ENCODE data around the gene KLC1.

Gene KLC1

DNA sequence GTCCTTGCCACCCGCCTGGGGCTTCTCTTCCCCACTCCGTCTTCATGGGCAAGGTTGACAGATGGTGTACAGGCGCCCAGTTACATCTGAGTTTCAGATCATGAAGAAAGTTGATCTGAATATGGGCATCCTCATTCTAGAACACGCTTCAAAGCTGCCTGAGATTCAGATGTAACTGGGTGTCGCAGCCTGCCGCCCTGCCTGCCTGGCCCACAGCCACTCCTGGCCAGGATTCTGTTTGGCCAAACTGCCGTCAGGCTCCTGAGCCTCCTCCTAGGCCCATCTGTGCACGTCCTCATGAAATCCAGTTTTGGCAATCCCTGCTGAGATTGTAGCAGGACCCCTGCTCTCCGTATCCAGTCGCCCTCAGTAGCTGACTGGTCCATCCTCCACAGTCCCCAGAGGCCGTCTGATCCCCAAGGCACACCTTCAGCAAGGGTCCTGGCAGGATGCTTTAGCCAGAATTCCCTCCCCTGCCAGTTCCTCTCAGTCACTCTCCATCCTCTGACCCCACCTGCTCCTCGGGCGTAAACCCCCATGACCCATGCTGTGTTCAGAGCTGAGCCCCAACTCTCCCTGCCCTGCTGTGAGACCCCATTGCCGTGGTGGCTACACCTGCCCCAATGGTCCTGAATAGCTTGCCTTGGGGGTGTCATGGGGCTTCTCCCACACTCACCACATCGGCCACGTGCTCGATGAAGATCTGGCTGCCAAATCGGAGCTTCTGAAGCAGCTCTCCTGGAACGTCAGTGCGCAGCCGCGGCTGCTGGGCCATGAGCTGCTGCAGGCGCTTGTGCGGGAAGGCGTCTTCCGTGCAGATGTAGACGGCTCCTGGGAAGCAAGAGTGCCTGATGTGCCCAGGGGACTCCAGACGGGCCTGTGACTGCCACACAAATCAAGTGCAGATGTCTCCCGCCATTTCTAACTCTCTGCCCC, 73.8 kb downstream of the KLC1 start:
- H3K4me3 ChIP-seq (replicated peaks; ENCODE audit: low read depth, low read length) = no peak overlapping the region

DNA sequence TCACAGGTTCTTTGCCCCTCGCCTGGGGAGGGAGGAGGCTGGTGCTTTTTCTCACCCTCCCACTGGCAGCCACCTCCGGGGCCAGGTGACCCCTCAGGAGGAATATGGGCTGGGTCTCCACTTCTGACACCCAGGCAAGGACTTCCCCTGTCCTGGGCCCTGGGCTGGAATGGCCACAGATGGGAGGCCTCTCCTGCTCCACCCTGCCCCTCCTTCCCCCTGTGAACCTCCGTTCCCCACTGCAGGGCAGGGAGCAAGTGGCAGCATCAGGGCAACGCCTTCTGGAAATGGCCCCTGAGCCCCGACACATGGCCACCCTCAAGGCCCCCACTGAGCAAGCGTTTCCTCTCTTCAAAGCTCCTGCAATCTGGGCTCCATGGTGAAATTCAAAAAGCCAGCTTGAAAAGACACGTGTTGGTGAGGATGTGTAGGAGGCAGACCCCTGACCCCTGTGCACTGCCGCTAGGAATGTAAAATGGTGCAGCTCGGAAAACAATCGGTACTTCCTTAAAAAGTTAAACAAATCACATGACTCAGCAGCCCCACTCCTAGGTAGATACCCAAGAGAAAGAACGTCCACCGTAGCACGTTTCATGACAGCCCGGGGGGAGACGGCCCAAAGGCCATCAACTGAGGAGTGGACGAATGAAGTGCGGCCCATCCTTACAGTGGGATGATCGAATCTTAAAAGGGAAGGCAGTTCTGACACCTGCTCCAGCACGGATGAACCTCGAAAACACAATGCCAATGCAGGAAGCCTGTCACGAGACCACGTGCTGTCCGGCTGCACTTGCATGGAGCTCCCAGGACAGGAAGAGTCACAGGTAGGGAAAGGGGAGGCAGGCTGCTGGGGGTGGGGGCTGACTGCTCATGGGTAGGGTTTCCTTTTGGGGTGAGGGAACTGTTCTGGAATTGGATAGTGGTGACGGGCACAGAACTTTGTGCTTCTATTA, 74.7 kb downstream of the KLC1 start:
- DNase-seq (ENCODE audit: extremely low read depth, low read depth) = no peak
- no peak overlapping the region for H3K4me3 ChIP-seq (replicated peaks; ENCODE audit: low read depth, low read length)
- TF ChIP-seq, protein P1, sequence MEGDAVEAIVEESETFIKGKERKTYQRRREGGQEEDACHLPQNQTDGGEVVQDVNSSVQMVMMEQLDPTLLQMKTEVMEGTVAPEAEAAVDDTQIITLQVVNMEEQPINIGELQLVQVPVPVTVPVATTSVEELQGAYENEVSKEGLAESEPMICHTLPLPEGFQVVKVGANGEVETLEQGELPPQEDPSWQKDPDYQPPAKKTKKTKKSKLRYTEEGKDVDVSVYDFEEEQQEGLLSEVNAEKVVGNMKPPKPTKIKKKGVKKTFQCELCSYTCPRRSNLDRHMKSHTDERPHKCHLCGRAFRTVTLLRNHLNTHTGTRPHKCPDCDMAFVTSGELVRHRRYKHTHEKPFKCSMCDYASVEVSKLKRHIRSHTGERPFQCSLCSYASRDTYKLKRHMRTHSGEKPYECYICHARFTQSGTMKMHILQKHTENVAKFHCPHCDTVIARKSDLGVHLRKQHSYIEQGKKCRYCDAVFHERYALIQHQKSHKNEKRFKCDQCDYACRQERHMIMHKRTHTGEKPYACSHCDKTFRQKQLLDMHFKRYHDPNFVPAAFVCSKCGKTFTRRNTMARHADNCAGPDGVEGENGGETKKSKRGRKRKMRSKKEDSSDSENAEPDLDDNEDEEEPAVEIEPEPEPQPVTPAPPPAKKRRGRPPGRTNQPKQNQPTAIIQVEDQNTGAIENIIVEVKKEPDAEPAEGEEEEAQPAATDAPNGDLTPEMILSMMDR (IDR thresholded peaks at IDR 0.05; ENCODE audit: low read depth, low read length, missing control alignments) = no peak

More for the DNA sequence above, 73.8 kb downstream of the KLC1 start:
- DNase-seq (ENCODE audit: extremely low read depth, low read depth) = no peak
- TF ChIP-seq, protein P1 (IDR thresholded peaks at IDR 0.05; ENCODE audit: low read depth, low read length, missing control alignments) = no peak

GRCh38 chr14:103704708-103705107, 75.7 kb downstream of the KLC1 start:
- H3K4me3 ChIP-seq (replicated peaks; ENCODE audit: low read depth, low read length) = no peak overlapping the region
- DNase-seq (ENCODE audit: extremely low read depth, low read depth) = no peak
- TF ChIP-seq, protein P1 (IDR thresholded peaks at IDR 0.05; ENCODE audit: low read depth, low read length, missing control alignments) = no peak

DNA sequence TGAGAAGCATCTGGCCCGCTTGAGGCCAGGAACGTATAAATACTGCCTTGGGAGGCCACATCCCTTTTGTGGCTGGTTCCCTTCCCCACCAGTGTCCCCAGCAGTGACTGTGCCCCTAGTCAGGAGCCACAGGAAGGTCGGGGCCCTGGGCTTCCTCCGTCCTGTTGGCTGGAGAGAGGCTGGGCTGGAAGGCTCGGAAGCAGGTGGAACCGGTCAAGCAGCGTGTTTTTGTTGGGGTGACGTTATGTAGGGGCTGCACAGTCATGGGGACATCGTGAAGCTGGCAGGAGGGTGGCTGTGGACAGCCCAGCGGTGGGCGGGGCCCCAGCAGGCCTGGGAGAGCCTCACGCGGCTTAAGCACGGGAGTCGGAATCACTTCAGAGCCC, 76.1 kb downstream of the KLC1 start:
- TF ChIP-seq, protein P1 (IDR thresholded peaks at IDR 0.05; ENCODE audit: low read depth, low read length, missing control alignments) = no peak
- H3K4me3 ChIP-seq (replicated peaks; ENCODE audit: low read depth, low read length) = no peak overlapping the region
- DNase-seq (ENCODE audit: extremely low read depth, low read depth) = no peak

GRCh38 chr14:103705504-103706284, 76.7 kb downstream of the KLC1 start:
- TF ChIP-seq, protein P1 (IDR thresholded peaks at IDR 0.05; ENCODE audit: low read depth, low read length, missing control alignments) = no peak
- no peak overlapping the region for H3K4me3 ChIP-seq (replicated peaks; ENCODE audit: low read depth, low read length)
- DNase-seq (ENCODE audit: extremely low read depth, low read depth) = no peak

All from HFF-Myc (cell line).